ENCODE measurements around the gene EDN3.

EDN3 gene

DNA sequence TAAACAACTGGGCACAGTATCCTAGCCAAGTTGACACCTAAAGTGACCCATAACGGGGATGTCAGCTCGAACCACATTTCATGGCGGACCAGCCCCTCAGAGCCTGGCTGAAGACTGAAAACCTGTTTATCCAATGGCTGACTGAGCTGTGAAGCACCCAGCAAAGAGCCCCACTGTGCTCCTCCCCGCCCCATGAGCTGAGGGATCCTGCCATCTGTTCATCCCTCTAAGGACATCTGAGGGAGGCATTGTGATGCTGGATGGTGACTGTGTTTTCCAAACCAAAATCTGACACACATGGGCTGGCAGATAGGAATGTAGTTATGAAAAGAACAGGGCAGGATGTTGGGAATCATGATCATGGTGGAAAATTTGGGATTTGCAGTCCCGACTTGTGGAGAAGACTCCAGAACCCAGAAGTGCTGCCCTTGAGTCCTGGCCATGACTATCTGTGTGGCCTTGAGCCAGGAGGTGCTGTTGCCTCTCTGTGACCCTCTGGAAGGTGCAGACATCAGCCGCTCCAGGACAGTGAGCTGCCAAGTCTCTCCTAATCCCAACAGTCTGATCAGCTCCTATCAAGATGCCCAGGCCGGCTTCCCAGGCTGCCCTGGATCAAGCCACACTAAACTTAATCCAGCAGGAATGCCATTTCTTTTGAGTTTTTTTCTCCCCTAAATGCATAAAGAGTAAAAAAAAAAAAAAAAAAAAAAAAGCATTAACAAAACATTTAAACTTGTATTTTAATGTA, 5.7 kb downstream of the EDN3 start:
- in situ Hi-C loops (cut with MboI; ENCODE audit: low pct_unique_long_range_greater_than_20kb, low sequenced_read_pairs), result no loop called here
- DNase-seq, result no peak

DNA sequence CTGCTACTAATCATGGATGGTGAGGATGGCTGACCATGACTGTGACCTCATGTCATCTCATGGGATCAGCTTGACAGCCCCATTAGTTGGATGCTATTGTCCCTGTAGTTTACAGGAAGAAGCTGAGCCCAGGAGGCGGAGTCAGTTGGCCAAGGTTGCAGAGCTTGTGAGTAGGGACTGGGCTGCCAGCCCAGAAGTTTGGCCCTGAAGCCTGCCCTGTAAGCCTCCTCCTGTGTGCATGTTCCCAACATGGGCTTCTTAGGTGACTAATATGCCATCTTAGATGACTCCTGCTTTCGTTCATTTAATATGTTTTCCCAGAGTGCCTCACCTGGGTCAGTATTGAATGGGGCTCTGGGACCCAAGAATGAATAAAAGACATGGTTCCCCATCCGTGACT, 6.9 kb downstream of the EDN3 start:
- no peak for DNase-seq
- in situ Hi-C loops (cut with MboI; ENCODE audit: low pct_unique_long_range_greater_than_20kb, low sequenced_read_pairs), result no loop called here

DNA sequence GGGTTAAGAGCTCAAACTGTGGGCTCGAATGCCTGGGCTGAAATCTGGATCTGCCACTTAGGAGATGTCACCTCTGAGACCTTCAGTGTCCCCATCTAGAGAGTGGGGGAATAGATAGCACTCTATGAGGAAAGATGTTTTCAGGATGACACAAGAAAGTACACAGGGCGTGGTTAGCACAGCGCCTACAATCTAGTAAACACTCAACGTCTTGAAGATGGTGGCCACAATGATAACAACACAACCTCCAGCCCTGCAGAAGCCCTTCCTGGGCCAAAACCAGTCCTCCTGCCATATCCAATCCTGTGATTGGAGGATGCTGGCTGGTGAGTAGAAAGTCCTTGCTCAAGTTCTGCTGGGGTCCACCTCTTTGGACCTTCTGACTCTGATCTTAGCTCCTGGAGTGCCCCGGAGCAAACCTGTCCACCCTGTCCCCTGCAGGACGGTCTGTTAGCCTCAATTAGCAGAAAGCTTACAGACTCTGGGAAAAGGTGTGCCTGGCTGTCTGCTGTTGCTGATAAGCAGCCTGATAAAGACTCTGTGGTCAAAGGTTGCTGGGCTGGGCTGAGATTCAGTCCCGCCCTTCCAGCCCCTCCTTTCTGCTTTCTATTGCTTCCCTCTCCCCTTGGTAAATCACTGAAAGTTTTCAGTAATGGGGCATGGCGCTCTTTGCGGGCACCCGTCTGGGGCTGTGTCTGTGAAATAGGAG, 8.2 kb downstream of the EDN3 start:
- in situ Hi-C loops (cut with MboI; ENCODE audit: low pct_unique_long_range_greater_than_20kb, low sequenced_read_pairs), result no loop called here
- DNase-seq, result no peak

DNA sequence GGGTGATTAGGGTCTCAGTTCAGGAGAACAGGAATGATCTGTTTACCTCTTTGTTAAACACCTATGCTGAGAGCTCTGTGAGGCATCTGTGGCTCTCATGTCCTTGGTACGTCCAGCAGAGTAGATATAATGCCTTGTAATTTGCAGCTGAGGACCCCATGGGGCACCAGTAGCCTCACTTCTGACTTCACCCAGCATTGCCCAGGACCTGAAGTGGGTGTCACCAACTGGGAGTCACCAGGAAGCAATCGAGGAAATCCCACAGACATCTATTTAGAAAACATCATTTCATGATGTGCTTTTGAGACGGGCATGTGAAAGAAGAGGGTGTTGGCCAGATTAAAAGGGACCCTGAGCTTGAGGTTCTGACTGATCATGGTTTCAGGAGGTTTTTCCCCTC, 8.8 kb downstream of the EDN3 start:
- DNase-seq, result no peak
- in situ Hi-C loops (cut with MboI; ENCODE audit: low pct_unique_long_range_greater_than_20kb, low sequenced_read_pairs), result no loop called here

DNA sequence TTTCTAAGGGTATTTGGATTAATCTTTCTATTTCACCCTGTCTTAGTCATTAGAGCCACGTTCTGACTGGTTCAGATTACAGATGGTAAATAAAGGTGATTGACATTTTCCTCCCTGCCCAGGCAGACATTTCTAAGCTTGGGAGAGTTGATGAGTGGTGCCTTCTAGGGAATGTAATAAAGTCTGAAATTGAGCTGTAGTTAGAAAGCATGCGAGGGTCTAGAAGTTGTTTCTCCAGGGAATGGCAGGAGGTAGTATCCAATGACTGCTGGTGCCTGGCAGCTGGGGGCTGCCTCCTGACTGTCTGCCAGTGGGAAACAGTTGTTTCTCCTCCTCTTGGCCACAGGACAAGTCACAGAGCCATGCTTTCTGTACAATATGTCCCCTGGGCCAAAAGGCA, 14.6 kb downstream of the EDN3 start:
- in situ Hi-C loops (cut with MboI; ENCODE audit: low pct_unique_long_range_greater_than_20kb, low sequenced_read_pairs), result no loop called here
- no peak for DNase-seq

DNA sequence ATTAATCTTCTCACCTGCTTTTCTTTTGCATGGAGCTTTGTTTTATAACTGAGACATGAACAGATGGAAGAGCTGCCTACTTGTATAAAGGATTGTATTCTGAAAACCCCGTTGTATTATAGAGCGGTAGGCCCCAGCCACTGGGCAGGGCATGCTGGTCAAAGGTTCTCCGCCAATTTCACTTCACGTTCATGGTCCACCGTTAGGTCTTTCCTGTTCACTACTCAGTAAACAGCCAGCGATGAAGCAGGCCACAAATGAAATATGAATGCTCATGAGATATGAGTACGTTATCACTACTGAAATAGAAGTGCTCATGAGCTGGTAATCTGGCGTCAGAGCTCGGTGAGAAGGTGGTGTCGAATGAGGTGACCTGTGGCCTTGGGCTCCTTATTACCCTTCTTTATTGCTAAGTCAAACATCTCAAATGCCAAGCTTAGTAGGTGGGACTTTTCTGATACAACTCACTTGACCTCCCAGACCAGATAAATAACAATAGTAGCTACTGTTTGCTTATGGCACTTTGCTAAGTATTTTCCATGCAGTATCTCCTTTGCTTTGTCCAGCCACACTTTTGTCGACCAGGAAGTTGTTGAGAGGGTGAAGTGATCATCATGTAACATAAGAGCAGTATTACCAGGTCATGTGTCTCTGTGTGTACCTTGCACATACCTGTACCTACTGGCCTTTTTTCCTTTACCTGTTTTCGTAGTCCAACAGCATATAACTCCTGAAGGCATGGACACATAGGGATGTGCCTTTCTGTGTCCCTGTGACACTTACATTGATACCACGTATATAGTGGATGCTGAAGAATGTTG, 16.7 kb downstream of the EDN3 start:
- no peak for DNase-seq
- in situ Hi-C loops (cut with MboI; ENCODE audit: low pct_unique_long_range_greater_than_20kb, low sequenced_read_pairs), result no loop called here

DNA sequence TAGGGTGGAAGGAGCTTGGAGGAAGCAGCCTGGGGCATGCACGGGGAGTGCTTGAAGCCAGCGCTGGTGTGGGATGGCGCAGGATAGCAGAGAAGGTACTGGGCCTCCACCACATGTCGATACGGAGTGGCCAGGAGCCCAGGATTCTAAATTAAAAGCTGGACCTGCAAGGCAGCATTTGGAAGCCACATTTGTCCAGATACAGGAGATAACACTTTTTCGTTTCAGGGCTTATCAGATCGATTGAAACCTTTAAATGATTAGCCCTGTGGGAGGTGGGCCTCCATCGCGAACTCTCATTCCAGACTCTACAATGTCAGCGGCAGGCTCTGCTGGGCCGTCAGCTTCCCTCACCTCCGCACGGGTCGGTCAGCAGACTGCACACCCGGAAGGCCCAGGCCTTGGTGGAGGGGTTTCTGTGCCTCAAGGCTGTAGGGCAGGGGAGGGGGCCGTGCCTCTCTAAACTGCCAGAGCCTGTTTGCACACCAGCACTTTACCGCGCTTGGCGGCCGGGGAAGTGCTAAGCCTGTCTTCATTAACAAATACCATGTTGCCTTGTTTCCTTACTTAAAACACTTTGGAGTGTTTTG, 17.9 kb downstream of the EDN3 start:
- in situ Hi-C loops (cut with MboI; ENCODE audit: low pct_unique_long_range_greater_than_20kb, low sequenced_read_pairs), result no loop called here
- DNase-seq, result no peak

DNA sequence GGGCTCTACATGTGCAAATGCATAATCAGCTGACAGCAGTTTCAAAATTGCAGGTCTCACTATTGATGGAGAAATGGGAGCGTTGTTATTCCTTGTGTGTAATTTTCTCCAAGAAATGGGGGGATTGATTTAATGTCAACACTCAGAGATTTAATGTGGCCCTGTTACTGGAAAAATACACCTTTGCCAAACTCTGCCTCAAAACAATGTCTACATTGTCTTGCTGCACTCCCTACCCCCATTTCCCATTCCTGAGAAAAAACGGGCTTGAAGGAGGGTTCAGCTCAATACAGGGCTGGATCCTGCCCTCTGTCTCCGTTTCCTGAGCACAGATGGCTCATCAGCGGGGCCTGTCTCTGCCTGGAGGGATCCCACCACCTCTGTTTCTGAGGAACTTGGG, 18.4 kb downstream of the EDN3 start:
- DNase-seq, result no peak
- in situ Hi-C loops (cut with MboI; ENCODE audit: low pct_unique_long_range_greater_than_20kb, low sequenced_read_pairs), result no loop called here

DNA sequence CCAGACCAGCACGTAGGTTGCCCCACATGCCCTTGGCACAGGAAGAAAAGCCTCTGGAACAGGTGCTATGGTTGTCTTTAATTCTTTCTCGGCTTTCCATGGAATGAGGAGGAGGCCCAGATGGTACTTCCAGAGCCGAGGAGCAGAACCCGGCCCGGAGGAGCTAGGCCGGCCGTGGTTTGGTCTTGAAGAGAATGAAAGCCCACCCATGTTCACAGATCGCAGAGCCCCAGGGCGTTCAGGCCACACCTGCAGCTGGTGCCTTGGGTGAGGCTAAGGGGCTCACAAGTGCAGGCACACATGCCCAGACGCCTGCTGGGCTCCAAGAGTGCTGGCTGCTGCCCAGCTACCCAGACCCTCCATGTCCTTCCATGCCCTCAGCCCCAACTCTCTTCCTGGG, 20.0 kb downstream of the EDN3 start:
- in situ Hi-C loops (cut with MboI; ENCODE audit: low pct_unique_long_range_greater_than_20kb, low sequenced_read_pairs), result no loop called here
- no peak for DNase-seq

DNA sequence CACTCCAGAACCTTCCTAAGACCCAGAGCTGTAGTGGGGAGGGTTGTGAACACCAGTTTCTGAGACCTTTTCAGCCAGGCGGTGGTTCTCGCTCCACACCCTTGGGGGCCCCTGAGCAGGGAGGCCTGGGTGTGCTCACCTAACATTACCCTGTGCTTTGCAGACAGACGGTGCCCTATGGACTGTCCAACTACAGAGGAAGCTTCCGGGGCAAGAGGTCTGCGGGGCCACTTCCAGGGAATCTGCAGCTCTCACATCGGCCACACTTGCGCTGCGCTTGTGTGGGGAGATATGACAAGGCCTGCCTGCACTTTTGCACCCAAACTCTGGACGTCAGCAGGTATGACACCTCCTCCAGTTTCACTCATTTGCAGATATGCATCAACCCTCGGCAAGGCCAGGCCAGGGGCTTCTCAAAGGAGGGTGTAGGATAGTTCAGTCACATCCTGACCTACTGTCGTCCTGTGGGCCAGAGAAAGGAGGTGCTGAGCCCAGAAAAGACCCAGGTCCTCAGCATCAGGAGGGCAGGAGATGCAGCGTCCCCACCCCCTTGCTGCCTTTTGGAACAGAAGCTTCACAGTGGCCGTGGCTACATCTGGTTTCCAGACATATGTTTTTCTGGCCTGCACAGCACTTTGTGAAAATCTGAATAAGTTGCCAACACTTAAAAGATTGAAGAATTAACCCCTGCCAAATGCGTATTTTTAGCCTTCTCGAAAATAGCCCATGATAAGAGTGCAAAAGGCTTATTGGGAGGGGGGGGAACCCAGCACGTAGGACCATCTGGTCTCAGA, 20.6 kb downstream of the EDN3 start:
- DNase-seq, result no peak
- in situ Hi-C loops (cut with MboI; ENCODE audit: low pct_unique_long_range_greater_than_20kb, low sequenced_read_pairs), result no loop called here

DNA sequence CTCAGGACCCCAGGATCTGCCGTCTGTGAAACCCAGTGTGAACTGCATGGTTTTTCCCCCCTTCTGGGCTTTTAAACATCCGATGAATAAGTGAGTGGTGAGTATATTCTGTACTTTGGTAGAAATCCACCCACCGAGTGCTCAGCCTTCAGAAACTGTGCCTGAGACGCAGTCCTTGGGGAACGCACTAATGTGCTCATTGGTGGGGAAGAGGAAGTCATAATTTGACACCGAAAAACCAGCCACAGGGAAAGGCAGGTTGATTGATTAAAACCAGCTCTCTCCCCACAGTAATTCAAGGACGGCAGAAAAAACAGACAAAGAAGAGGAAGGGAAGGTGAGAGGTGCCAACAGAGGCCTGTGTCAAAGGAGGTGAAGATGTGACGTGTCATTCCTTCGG, 21.7 kb downstream of the EDN3 start:
- in situ Hi-C loops (cut with MboI; ENCODE audit: low pct_unique_long_range_greater_than_20kb, low sequenced_read_pairs), result no loop called here
- no peak for DNase-seq

DNA sequence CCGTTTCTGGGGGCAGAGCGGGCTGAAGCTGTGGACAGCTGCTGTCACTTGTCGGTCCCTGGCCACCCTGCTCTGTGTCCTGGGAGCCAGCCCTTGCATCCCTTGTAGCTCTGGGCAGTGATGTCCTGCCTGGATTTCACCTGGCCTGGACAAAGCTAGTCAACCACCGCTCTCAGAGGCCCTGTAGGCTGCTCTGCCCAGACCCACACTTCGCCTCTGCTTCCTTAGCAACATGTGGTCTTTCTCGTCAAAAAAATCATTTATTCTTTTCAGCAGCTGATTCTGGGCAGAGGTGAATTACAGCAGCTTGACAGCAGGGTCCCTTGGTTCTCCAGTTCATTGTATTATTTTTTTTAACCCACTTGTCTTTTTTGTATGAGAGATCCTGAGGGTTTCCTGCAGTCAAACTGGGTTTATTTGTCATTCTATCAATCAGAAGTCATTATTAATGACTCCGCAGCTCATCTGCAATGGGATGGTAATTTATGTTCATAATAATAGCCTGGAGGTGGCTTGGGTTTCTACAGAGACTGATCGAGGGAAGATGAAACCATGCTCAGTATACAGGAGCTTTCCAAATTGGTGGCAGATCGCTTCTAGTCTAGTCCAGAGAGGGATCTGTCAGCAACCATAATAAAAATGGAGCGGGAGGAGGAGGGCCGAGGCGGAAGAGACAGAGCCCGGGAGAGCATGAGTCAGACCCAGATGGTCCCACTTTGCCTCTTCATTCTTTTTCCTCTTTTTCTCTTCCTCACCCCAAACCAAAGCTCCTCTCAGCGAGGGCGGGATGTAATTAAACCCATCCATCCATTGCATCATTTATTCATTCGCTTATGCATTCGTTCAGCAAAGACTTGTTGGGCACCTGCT, 22.4 kb downstream of the EDN3 start:
- in situ Hi-C loops (cut with MboI; ENCODE audit: low pct_unique_long_range_greater_than_20kb, low sequenced_read_pairs), result no loop called here
- no peak for DNase-seq

DNA sequence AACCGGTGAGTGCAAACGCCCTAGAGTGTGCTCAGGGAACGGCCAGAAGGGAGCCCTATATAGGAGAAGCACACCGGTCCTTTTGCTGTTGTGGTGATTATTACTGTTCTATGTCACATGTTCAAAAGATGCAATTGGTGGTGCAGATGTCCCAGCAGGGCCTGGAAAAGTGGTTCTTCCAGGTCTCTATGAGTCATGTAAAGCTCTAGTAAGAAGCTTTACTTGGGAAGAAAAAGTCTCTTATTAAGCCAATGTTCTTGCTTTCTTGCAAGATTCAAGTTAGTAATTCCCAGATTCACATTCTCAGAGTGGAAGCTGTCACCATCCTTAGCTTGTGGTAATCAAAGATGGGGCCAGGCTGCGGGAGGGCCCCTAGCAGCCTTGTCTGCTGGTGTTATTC, 23.3 kb downstream of the EDN3 start:
- in situ Hi-C loops (cut with MboI; ENCODE audit: low pct_unique_long_range_greater_than_20kb, low sequenced_read_pairs), result no loop called here

DNA sequence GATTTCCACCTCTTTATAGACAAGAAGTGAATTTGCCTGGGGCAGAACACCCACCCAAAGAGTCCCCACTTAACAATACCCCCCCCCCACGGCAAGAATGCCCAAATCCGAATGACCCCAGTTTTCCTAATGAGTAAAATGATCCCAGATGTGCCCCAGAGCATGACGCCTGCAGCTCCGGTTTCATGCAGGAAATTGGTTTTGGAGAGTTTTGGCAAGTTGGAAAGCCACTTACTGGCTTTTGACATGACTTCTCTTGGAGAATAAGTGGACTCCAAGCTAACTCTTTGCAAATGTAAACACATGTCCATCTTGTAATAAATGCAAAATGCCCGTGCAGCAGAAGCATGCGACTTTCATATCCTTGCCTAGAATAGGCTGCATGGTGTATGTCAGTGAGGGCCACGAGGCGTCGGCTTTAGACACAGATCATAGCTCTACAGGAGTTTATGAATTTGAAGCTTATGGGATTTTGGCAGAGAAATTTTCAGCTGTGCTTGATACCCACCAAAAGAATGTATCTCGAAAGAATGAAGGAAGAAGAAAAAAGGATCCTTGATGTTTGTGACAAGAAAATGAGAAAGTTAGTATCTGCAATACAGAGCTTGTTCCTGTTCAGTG, 24.2 kb downstream of the EDN3 start:
- DNase-seq, result no peak
- in situ Hi-C loops (cut with MboI; ENCODE audit: low pct_unique_long_range_greater_than_20kb, low sequenced_read_pairs), result no loop called here

More for the DNA sequence above, 23.3 kb downstream of the EDN3 start:
- no peak for DNase-seq

DNA sequence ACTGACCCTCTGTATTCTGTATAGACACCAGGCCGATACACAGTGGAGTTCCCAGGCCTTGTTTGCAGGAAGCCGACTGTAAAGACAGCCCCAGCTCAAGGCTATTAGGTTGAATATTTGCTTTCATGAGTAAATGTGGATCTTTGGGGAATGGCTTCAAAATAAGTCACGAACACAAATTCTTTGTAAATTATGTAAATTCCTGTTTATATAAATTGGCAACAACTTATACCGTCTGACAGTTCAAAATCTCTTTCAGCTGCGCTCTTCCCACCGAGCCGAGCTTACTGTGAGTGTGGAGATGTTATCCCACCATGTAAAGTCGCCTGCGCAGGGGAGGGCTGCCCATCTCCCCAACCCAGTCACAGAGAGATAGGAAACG, 24.7 kb downstream of the EDN3 start:
- no peak for DNase-seq
- in situ Hi-C loops (cut with MboI; ENCODE audit: low pct_unique_long_range_greater_than_20kb, low sequenced_read_pairs), result no loop called here

DNA sequence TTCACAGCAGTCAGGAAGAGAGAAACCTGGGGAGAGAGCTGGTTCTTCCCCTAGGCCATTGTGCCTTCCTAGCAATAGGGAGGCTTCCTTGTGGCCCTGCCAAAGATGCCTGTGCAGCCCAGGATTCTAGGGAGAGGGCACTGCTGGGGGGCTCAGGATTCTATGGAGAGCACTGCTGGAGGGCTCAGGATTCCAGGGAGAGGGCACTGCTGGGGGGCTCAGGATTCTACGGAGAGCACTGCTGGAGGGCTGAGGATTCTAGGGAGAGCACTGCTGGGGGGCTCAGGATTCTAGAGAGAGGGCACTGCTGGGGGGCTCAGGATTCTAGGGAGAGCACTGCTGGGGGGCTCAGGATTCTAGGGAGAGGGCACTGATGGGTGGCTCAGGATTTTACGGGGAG, 25.8 kb downstream of the EDN3 start:
- DNase-seq, result no peak
- in situ Hi-C loops (cut with MboI; ENCODE audit: low pct_unique_long_range_greater_than_20kb, low sequenced_read_pairs), result no loop called here

DNA sequence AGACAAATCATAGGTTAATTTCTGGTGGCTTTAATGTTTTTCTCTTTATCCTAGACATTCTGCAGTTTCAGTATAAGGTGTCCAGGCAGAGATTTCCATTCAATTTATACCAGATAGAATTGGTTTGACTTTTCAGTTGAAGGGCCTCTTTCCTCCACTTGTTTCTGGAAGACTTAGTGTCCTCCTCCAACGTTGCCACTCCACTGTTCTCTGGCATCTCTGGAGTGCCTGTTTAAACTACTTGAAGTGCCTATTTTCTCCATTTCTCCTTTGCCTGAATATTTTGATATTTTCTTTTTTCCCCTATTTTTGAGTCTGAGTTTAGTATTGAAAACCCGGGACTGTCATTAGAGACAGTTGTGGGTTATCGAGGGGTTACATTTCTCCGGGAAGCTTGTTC, 27.7 kb downstream of the EDN3 start:
- no peak for DNase-seq
- in situ Hi-C loops (cut with MboI; ENCODE audit: low pct_unique_long_range_greater_than_20kb, low sequenced_read_pairs), result no loop called here
